ENCODE results near the gene FNTB. TPM values are rescaled to one million over a fixed set of nuclear protein-coding genes. Genes with fewer than 3 reads are reported as not detected.

The FNTB gene
- polyA plus RNA-seq, 1 experiment: 17.3 TPM

GRCh38 chr14:65096323-65097089 is 109.8 kb downstream of the FNTB start:
- TF ChIP-seq CTCF (IDR thresholded peaks at IDR 0.05; ENCODE audit: low read depth, low read length): no peak
- Histone ChIP-seq H3K9me3 (ENCODE audit: control insufficient read depth, insufficient read depth, low read length) (no peaks in the 10 kb centered on the region), H3K27me3 (ENCODE audit: control insufficient read depth, insufficient read depth, low read length) (no peaks in the 10 kb centered on the region), H3K4me3 (ENCODE audit: low read depth, low read length) (no peak overlapping the region), H3K27ac (ENCODE audit: low read depth, low read length) (peak overlapping the region; percentile 39)
- no peak for DNase-seq (ENCODE audit: low read depth, low spot score)
- CTCF ChIA-PET: no interaction called here
- POLR2A ChIA-PET: no interaction called here

GRCh38 chr14:65098586-65098985 is 111.9 kb downstream of the FNTB start:
- CTCF ChIA-PET: interaction anchor here (0.7 to 2.1 kb wide), 3 partner anchors 10 to 728 kb away, joined by 3 to 5 read pairs (median 4); no protein-coding TSS in a partner anchor

GRCh38 chr14:65100922-65101541 is 114.3 kb downstream of the FNTB start:
- ChIA-PET CTCF (no interaction called here), POLR2A (interaction anchor here (0.5 kb wide), 1 partner anchor 160 kb away, joined by 7 read pairs; no protein-coding TSS in a partner anchor)
- Histone ChIP-seq H3K27me3 (ENCODE audit: control insufficient read depth, insufficient read depth, low read length) (no peaks in the 10 kb centered on the region), H3K4me3 (ENCODE audit: low read depth, low read length) (peak overlapping the region; percentile 78), H3K27ac (ENCODE audit: low read depth, low read length) (no peak overlapping the region), H3K9me3 (ENCODE audit: control insufficient read depth, insufficient read depth, low read length) (peaks cover 3% of the 10 kb centered on the region; the same call in 1 of the 2 replicates)
- no peak for TF ChIP-seq CTCF (IDR thresholded peaks at IDR 0.05; ENCODE audit: low read depth, low read length)
- DNase-seq (ENCODE audit: low read depth, low spot score): no peak

More at GRCh38 chr14:65098586-65098985, 111.9 kb downstream of the FNTB start:
- DNase-seq (ENCODE audit: low read depth, low spot score): no peak
- Histone ChIP-seq H3K27ac (ENCODE audit: low read depth, low read length) (no peak overlapping the region), H3K9me3 (ENCODE audit: control insufficient read depth, insufficient read depth, low read length) (peaks cover 3% of the 10 kb centered on the region; the same call in 1 of the 2 replicates), H3K4me3 (ENCODE audit: low read depth, low read length) (no peak overlapping the region; the same call in 1 of the 2 replicates), H3K27me3 (ENCODE audit: control insufficient read depth, insufficient read depth, low read length) (no peaks in the 10 kb centered on the region)
- no peak for TF ChIP-seq CTCF (IDR thresholded peaks at IDR 0.05; ENCODE audit: low read depth, low read length)
- POLR2A ChIA-PET: no interaction called here

- ChIA-PET POLR2A (interaction anchor here (1.0 kb wide), 1 partner anchor 310 kb away, joined by 5 read pairs; the partner anchor contains the start of gene FUT8), CTCF (interaction anchor here (0.8 to 1.1 kb wide), 4 partner anchors 7 to 856 kb away, joined by 3 to 4 read pairs (median 3); no protein-coding TSS in a partner anchor)
- no peak for DNase-seq (ENCODE audit: low read depth, low spot score)
- H3K9me3 ChIP-seq (ENCODE audit: control insufficient read depth, insufficient read depth, low read length): peaks cover 3% of the 10 kb centered on the region; the same call in 1 of the 2 replicates
- peak overlapping the region; percentile 78 for H3K4me3 ChIP-seq (ENCODE audit: low read depth, low read length)
- TF ChIP-seq CTCF (IDR thresholded peaks at IDR 0.05; ENCODE audit: low read depth, low read length): no peak
- H3K27ac ChIP-seq (ENCODE audit: low read depth, low read length): peak overlapping the region; percentile 74
- H3K27me3 ChIP-seq (ENCODE audit: control insufficient read depth, insufficient read depth, low read length): no peaks in the 10 kb centered on the region
Observed at GRCh38 chr14:65101631-65102440, 115.1 kb downstream of the FNTB start.
